B cell (primary cell): ENCODE measurements around the gene CORO2B.

Experiments
- EZH2 ChIP-seq: IDR thresholded peaks from 2 replicates; pipeline ENCODE4 v1.6.1; 2012; ENCODE audit warnings: borderline replicate concordance, low read depth, mild to moderate bottlenecking, moderate library complexity, low read length; ENCODE audit not compliant: insufficient read depth, poor library complexity, severe bottlenecking
- TF ChIP-seq, protein P1 (sequence below): fragments of 200-600 bp; IDR thresholded peaks from one replicate; pipeline ENCODE4 v1.8.0; 2022; ENCODE audit warnings: antibody characterized with exemption, mild to moderate bottlenecking

DNA sequence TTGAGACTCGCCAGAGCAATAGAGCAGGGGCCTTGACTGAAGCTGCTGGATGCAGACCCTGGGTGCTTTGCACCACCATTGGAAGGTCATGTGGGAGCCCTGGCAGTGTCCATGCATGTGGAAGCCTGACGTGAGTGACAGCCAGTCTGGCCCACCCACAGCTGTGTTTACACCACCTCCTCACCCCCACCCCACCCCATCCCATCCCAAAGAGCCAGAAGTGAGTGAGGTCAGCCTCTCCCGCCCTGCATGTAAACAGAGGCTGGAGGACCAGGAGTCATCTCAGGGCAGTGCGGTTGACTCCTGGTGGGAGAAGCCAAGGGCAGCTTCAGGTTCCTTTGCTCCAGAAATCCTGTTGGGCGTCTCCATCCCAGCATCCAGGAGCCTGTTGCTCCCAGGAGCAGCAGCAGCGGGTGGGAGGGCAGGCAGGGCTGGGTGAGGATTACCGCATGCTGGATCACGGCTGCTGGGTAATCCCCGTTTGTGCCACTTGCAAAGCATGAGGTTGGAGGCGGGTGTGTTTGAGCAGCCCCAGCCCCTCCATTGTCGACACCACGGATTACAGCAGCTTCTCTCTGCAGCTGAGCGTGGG, 44.6 kb downstream of the CORO2B start:
- no peak for TF ChIP-seq EZH2
- TF ChIP-seq, protein P1, sequence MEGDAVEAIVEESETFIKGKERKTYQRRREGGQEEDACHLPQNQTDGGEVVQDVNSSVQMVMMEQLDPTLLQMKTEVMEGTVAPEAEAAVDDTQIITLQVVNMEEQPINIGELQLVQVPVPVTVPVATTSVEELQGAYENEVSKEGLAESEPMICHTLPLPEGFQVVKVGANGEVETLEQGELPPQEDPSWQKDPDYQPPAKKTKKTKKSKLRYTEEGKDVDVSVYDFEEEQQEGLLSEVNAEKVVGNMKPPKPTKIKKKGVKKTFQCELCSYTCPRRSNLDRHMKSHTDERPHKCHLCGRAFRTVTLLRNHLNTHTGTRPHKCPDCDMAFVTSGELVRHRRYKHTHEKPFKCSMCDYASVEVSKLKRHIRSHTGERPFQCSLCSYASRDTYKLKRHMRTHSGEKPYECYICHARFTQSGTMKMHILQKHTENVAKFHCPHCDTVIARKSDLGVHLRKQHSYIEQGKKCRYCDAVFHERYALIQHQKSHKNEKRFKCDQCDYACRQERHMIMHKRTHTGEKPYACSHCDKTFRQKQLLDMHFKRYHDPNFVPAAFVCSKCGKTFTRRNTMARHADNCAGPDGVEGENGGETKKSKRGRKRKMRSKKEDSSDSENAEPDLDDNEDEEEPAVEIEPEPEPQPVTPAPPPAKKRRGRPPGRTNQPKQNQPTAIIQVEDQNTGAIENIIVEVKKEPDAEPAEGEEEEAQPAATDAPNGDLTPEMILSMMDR = no peak
